GM12878 (cell line): ENCODE measurements around the gene CEP131.

Experiments used
- CHD2 ChIP-seq: IDR thresholded peaks from 2 replicates; pipeline ENCODE4 v1.6.1; 2011; ENCODE audit warnings: low read depth, low read length, improper control_type of control experiment, borderline replicate concordance
- CHD4 ChIP-seq: fragments of 200-600 bp; sonication (generic); IDR thresholded peaks from 2 replicates; pipeline ENCODE4 v1.6.1; 2016; ENCODE audit warnings: mild to moderate bottlenecking
- EP300 ChIP-seq, 2 experiments: fragments of 150-350 bp in 1 of 2; IDR thresholded peaks; 2 replicates each; pipeline ENCODE4 v1.6.1; 2011 to 2012; ENCODE audit warnings: low read depth in 2 of 2, low read length in 2 of 2, borderline replicate concordance in 1 of 2, improper control_type of control experiment in 1 of 2, inconsistent platforms in 1 of 2; ENCODE audit not compliant: control insufficient read depth in 1 of 2
- EZH2 ChIP-seq: IDR thresholded peaks from 2 replicates; pipeline ENCODE4 v1.6.1; 2012; ENCODE audit warnings: low read depth, mild to moderate bottlenecking, control low read depth, inconsistent platforms, low read length, borderline replicate concordance; ENCODE audit not compliant: control insufficient read depth
- LARP7 ChIP-seq: fragments of 450-650 bp; IDR thresholded peaks from 2 replicates; pipeline ENCODE4 v1.6.1; 2017; ENCODE audit warnings: mild to moderate bottlenecking
- NFYB ChIP-seq: IDR thresholded peaks from 2 replicates; pipeline ENCODE4 v1.6.1; 2011; ENCODE audit warnings: low read depth, mild to moderate bottlenecking, low read length, improper control_type of control experiment, moderate library complexity; ENCODE audit not compliant: insufficient read depth
- POLR2AphosphoS5 ChIP-seq: IDR thresholded peaks from 2 replicates; pipeline ENCODE4 v1.6.1; 2011; ENCODE audit warnings: mild to moderate bottlenecking, low read length, inconsistent platforms
- STAT1 ChIP-seq: fragments of 450-650 bp; conservative IDR thresholded peaks from 2 replicates; pipeline ENCODE4 v1.6.1; 2014; ENCODE audit warnings: antibody characterized with exemption, mild to moderate bottlenecking
- TARDBP ChIP-seq: IDR thresholded peaks from 2 replicates; pipeline ENCODE4 v1.6.1; 2016; ENCODE audit warnings: borderline replicate concordance
- TF ChIP-seq, protein P1 (sequence below), 3 experiments: IDR thresholded peaks in 2 of 3; conservative IDR thresholded peaks in 1 of 3; 2 replicates each; pipeline ENCODE4 v1.5.1; 2011; ENCODE audit warnings: low read depth in 3 of 3, low read length in 3 of 3, mild to moderate bottlenecking in 3 of 3, control low read depth in 2 of 3, moderate library complexity in 2 of 3, inconsistent platforms in 1 of 3, mixed read lengths in 1 of 3; ENCODE audit not compliant: control insufficient read depth in 2 of 3, insufficient read depth in 1 of 3; ENCODE audit errors: extremely low read depth in 1 of 3
- TF ChIP-seq, protein P2 (sequence below): IDR thresholded peaks from 2 replicates; pipeline ENCODE4 v1.6.1; 2011; ENCODE audit warnings: borderline replicate concordance, low read depth, mild to moderate bottlenecking, moderate library complexity, low read length; ENCODE audit not compliant: insufficient read depth, poor library complexity, severe bottlenecking
- TF ChIP-seq, protein P3 (sequence below): fragments of 450-650 bp; IDR thresholded peaks from 2 replicates; pipeline ENCODE4 v1.6.1; 2017; ENCODE audit warnings: mild to moderate bottlenecking
- TF ChIP-seq, protein P4 (sequence below): fragments of 150-350 bp; IDR thresholded peaks from 2 replicates; pipeline ENCODE4 v1.6.1; 2016; ENCODE audit warnings: low read depth, low read length

DNA sequence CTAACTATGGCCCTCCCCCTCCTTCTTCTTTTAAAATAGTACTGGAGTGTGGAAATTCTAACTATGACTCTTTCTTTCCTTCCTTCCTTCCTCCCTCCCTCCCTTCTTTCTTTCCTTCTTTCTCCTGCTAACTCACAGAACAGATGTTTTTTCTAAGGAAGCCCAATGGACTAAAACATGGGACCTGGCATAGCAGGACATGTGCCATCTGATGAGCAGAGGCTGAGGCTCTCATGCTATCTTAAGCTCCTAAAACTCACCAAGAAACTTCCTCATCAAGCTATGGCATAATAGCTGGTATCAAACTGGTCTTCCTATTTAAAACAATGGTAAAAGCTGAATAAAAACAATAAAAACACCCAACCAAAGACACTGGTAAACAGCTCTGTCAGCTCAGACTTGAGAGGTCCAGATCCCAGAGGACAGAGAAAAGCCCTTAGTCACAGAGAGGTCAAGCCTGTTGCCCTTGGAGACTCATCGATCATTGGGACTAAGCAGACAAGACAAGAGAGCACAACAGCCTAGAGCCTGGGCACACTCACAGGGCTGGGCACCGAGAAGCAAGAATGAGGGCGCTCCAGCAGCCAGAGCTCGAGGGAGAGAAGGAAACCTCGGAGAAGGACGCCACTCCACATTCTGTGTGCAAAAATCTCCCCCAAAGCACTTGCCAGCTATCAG lies 44.8 kb upstream of the CEP131 start:
- TF ChIP-seq LARP7 (no peak), POLR2AphosphoS5 (no peak), EP300 (IDR thresholded peaks at IDR 0.05; ENCODE audit: borderline replicate concordance in 1 of 2, control insufficient read depth in 1 of 2, low read depth in 2 of 2, low read length in 2 of 2) (no peak), STAT1 (no peak), NFYB (no peak), TARDBP (no peak), EZH2 (no peak), CHD4 (no peak), CHD2 (no peak)
- TF ChIP-seq, protein P1, sequence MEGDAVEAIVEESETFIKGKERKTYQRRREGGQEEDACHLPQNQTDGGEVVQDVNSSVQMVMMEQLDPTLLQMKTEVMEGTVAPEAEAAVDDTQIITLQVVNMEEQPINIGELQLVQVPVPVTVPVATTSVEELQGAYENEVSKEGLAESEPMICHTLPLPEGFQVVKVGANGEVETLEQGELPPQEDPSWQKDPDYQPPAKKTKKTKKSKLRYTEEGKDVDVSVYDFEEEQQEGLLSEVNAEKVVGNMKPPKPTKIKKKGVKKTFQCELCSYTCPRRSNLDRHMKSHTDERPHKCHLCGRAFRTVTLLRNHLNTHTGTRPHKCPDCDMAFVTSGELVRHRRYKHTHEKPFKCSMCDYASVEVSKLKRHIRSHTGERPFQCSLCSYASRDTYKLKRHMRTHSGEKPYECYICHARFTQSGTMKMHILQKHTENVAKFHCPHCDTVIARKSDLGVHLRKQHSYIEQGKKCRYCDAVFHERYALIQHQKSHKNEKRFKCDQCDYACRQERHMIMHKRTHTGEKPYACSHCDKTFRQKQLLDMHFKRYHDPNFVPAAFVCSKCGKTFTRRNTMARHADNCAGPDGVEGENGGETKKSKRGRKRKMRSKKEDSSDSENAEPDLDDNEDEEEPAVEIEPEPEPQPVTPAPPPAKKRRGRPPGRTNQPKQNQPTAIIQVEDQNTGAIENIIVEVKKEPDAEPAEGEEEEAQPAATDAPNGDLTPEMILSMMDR (IDR thresholded peaks at IDR 0.05 in 2 of 3, conservative IDR thresholded peaks at IDR 0.05 in 1 of 3; ENCODE audit: control insufficient read depth in 2 of 3, extremely low read depth in 1 of 3, insufficient read depth in 1 of 3, low read depth in 3 of 3, low read length in 3 of 3): no peak
- TF ChIP-seq, protein P2, sequence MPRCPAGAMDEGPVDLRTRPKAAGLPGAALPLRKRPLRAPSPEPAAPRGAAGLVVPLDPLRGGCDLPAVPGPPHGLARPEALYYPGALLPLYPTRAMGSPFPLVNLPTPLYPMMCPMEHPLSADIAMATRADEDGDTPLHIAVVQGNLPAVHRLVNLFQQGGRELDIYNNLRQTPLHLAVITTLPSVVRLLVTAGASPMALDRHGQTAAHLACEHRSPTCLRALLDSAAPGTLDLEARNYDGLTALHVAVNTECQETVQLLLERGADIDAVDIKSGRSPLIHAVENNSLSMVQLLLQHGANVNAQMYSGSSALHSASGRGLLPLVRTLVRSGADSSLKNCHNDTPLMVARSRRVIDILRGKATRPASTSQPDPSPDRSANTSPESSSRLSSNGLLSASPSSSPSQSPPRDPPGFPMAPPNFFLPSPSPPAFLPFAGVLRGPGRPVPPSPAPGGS: no peak
- TF ChIP-seq, protein P3, sequence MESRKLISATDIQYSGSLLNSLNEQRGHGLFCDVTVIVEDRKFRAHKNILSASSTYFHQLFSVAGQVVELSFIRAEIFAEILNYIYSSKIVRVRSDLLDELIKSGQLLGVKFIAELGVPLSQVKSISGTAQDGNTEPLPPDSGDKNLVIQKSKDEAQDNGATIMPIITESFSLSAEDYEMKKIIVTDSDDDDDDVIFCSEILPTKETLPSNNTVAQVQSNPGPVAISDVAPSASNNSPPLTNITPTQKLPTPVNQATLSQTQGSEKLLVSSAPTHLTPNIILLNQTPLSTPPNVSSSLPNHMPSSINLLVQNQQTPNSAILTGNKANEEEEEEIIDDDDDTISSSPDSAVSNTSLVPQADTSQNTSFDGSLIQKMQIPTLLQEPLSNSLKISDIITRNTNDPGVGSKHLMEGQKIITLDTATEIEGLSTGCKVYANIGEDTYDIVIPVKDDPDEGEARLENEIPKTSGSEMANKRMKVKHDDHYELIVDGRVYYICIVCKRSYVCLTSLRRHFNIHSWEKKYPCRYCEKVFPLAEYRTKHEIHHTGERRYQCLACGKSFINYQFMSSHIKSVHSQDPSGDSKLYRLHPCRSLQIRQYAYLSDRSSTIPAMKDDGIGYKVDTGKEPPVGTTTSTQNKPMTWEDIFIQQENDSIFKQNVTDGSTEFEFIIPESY: no peak
- TF ChIP-seq, protein P4, sequence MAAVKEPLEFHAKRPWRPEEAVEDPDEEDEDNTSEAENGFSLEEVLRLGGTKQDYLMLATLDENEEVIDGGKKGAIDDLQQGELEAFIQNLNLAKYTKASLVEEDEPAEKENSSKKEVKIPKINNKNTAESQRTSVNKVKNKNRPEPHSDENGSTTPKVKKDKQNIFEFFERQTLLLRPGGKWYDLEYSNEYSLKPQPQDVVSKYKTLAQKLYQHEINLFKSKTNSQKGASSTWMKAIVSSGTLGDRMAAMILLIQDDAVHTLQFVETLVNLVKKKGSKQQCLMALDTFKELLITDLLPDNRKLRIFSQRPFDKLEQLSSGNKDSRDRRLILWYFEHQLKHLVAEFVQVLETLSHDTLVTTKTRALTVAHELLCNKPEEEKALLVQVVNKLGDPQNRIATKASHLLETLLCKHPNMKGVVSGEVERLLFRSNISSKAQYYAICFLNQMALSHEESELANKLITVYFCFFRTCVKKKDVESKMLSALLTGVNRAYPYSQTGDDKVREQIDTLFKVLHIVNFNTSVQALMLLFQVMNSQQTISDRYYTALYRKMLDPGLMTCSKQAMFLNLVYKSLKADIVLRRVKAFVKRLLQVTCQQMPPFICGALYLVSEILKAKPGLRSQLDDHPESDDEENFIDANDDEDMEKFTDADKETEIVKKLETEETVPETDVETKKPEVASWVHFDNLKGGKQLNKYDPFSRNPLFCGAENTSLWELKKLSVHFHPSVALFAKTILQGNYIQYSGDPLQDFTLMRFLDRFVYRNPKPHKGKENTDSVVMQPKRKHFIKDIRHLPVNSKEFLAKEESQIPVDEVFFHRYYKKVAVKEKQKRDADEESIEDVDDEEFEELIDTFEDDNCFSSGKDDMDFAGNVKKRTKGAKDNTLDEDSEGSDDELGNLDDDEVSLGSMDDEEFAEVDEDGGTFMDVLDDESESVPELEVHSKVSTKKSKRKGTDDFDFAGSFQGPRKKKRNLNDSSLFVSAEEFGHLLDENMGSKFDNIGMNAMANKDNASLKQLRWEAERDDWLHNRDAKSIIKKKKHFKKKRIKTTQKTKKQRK: no peak
